D721Med (cell line): ENCODE measurements around the gene GJD3.

ENCODE experiments used
- DNase-seq: peaks from one replicate; pipeline ENCODE4 v3.0.0; 2011; ENCODE audit warnings: low spot score; ENCODE audit not compliant: insufficient read length
- FAIRE-seq: peaks from 2 replicates; lab custom pipeline; 2011; peaks lifted over from hg19 to GRCh38; lab: Jason Lieb, UNC
- TF ChIP-seq, protein P1 (sequence below): IDR thresholded peaks from 2 replicates; pipeline ENCODE4 v1.5.1; 2012; ENCODE audit warnings: mild to moderate bottlenecking, control low read depth; ENCODE audit not compliant: insufficient read depth; ENCODE audit errors: missing control alignments

Gene GJD3

DNA sequence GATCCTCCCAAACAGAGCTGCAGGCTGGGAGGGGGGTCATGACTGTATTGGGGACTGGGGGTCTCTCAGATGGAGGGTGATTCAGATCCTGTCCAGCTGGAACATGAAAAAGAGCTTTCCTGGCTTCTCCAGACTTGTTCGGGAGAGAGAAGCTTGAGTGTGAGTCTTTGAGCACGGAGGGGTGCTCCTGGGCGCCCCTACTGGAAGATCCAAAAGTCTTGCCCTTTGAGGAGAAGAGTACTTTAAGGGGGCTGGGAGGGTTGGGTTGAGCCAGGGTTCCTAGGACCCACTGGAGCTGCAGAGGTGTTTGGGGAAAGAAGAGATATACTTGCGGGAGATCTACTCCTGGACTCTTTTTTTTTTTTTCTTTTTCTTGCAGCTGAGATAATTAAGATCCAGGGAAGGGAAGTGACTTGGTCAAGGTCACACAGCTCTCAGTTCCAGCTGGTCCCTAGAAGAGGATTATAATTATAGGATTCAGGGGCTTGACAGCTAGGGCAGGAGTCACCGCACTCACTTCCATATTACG lies 47.1 kb downstream of the GJD3 start:
- DNase-seq (no peak), FAIRE-seq (no peak)
- TF ChIP-seq, protein P1, sequence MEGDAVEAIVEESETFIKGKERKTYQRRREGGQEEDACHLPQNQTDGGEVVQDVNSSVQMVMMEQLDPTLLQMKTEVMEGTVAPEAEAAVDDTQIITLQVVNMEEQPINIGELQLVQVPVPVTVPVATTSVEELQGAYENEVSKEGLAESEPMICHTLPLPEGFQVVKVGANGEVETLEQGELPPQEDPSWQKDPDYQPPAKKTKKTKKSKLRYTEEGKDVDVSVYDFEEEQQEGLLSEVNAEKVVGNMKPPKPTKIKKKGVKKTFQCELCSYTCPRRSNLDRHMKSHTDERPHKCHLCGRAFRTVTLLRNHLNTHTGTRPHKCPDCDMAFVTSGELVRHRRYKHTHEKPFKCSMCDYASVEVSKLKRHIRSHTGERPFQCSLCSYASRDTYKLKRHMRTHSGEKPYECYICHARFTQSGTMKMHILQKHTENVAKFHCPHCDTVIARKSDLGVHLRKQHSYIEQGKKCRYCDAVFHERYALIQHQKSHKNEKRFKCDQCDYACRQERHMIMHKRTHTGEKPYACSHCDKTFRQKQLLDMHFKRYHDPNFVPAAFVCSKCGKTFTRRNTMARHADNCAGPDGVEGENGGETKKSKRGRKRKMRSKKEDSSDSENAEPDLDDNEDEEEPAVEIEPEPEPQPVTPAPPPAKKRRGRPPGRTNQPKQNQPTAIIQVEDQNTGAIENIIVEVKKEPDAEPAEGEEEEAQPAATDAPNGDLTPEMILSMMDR, result peak; percentile 51

- DNase-seq (no peak), FAIRE-seq (no peak)
- TF ChIP-seq, protein P1, result no peak
These were observed 47.8 kb downstream of the GJD3 start for GRCh38 chr17:40316571-40317344.

DNA sequence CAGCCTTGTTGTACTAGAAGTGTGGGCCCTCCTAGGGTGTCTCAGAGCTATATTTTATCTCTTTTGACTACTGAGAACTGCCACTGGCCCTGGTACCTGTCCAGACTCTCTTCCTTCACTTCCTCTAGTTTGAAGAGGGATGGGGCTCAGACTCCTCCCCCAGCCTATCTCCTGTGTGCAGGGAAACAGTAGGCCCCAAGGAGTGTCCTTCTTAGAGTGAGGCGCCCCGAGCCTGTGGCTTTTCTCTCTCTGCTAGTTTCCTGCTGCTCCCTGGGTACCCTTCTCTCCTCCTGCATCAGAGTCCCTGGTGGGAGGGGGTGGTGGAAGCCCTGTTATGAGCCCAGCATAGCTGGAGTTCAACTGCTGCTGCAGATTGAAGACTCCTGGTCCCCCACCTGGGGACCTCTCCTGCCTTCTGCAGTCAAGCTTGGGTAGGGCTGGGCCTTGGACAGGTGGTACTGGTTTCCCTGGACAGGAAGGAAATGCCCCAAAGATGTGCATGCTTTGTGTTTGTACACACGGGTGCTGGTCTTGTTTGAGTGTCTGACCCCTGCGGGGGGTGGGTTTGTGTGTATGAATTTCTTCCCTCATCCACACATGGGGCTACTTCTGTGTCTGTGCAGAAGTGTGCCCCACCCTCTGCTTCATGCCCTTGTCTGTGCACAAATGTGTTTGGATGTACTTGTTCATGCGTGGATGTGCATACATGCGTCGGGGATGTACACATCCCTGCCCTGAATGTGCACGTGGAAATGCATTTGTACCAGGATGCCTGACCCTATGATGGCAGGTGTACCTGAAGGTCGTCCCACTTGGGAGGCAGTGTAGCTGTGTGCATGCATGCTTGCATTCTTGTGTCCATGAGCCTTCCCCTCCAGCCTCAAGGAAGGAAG lies 48.6 kb downstream of the GJD3 start:
- FAIRE-seq (no peak), DNase-seq (no peak)
- TF ChIP-seq, protein P1, result no peak

DNA sequence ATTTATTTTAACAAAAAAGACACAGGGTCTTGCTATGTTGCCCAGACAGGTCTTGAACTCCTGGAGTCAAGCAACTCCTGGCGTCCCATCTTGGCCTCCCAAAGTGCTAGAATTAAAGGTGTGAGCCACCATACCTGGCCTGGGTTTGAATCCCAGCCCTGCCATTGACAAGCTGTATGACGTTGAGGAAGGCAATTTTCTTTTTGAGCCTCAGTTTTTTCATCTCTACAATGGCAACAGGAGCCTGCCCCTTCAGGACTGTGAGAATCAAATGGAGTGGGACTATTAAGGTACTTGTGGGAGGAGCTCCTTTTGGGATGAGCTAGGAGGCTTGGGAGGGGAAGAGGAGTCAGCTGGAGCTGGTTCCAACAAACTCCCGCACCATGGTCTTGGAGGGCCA lies 49.3 kb downstream of the GJD3 start:
- FAIRE-seq, result no peak
- TF ChIP-seq, protein P1, result no peak
- DNase-seq, result no peak

DNA sequence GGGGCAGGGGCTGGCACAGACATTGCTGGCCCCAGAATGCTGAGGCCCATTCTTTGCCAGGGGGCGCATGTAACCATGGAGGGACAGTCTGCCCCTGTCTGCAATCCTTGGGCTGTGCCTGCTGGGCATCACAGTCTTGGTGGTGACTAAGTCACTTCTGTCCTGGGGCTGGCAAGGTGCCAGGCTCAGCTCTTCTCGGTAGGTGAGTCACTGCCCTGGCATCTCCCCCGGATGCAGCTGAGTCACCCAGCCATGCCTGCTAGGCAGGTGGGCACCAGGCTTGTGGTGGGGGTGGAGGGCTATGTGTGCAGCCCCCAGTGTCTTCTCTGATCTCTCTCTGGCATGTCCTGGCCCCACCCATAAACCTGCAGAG lies 50.0 kb downstream of the GJD3 start:
- FAIRE-seq, result no peak
- DNase-seq, result no peak

DNA sequence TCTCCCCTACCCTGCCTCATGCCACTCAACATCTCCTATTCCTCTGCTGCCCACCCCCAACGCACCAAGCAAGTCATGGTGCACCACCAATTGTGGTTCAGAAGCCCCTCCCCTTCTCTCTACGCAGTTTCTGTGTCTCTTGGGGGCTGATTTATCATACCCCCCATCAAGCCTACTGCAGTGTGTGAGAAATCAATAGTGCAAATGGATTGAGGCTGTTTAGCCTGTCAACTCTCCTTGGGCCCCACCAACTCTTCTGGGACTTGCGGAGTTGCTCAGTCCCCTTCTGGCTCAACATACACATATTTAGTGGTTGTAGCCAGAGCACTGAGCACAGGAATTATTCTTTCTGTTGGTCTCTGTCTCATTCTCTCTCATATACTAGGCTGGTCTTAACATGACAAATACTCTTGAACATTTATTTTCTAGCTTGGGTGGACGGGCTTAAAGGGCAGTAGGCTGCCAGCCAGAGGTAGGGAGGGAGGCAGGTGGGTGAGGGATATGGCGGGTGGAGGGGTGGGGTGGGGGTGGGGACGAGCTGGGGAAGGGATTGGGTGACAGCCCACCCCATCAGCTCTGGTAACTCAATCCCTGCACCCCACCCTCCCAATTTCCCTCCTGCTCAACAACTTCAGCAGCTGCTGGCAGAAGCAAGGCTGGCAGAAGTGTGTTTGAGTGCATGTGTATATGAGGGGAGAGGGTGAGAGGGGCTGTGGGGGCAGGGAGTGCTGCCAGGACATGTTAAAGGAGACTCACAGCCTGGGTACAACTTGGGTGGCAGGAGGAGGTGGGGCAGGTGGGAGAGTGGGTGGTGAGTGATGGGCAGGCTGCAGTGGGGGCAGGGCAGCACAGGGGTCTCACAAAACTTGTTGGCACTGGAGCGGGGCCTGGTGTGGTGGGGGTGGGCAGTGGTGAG lies 50.6 kb downstream of the GJD3 start:
- FAIRE-seq, result no peak
- DNase-seq, result no peak
- TF ChIP-seq, protein P1, result no peak

More for the DNA sequence above, 50.0 kb downstream of the GJD3 start:
- TF ChIP-seq, protein P1, result no peak
